Measurements from ENCODE around the gene SLC7A1.

GRCh38 chr13:29550430-29550988 lies 45.0 kb downstream of the SLC7A1 start:
- no peak for TF ChIP-seq REST (IDR thresholded peaks at IDR 0.05)
- TF ChIP-seq ZNF302 (CRISPR knock-in tag; IDR thresholded peaks at IDR 0.05): no peak
- TF ChIP-seq BHLHE40 (IDR thresholded peaks at IDR 0.05; ENCODE audit: low read depth, low read length): no peak
- TF ChIP-seq CTCF (IDR thresholded peaks at IDR 0.05): no peak
- no peak for TF ChIP-seq HOXB13 (CRISPR knock-in tag; IDR thresholded peaks at IDR 0.05; ENCODE audit: low read depth)
- no peak for TF ChIP-seq ZC3H11A (IDR thresholded peaks at IDR 0.05)
- TF ChIP-seq GATA3 (IDR thresholded peaks at IDR 0.05; ENCODE audit: borderline replicate concordance): no peak
- TF ChIP-seq EP300 (IDR thresholded peaks at IDR 0.05): no peak
- no peak for TF ChIP-seq POLR2A (IDR thresholded peaks at IDR 0.05; ENCODE audit: low read length)

All from A549 (cell line).